GM18526 (cell line): Measurements from ENCODE around the gene LAMA2.

Source experiments
- POLR2A ChIP-seq: IDR thresholded peaks from 3 replicates; pipeline ENCODE4 v1.6.1; 2011; ENCODE audit not compliant: insufficient read length; ENCODE audit errors: extremely low read depth

Gene LAMA2

DNA sequence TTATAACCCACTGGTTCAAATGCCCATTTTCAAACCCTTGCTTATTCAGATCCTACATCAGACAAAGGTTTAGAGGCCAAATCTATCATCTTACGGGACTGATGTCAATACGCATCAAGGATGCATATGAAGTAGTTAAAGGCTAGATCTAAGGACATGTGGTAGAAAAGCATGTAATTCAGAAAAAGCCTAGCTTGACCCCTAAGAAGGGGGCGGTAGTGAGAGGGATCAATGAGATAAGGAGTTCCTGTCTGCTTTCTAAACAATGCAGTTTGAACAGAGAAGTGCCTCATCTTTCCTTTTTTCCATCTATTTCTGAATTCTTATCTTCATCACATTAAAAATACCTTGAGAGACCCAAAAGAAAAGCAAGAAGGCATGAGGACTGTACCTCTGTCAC, 589.3 kb downstream of the LAMA2 start:
- TF ChIP-seq POLR2A: no peak

DNA sequence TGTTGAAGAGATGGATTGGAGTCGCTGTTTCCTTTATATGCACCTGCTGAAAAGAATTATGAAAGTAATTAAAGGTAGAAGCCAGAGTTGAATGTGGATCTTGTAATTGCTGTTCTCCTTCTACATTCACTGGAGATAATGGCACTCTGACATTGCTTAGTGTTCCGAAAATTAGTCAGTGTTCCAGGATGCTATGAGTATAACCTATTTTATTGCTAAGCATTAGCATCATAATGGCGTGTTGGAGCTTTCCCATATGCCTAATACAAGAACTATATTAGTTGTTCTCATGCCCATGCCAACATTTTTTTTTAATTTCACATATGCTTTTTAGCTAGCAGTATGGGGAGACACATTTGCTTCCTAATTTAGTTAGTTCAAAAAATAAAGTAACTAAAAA, 590.6 kb downstream of the LAMA2 start:
- no peak for TF ChIP-seq POLR2A

- no peak for TF ChIP-seq POLR2A
Measured at GRCh38 chr6:129475477-129476247, 592.7 kb downstream of the LAMA2 start.

- TF ChIP-seq POLR2A: no peak
Measured at GRCh38 chr6:129476248-129476564, 593.3 kb downstream of the LAMA2 start.

DNA sequence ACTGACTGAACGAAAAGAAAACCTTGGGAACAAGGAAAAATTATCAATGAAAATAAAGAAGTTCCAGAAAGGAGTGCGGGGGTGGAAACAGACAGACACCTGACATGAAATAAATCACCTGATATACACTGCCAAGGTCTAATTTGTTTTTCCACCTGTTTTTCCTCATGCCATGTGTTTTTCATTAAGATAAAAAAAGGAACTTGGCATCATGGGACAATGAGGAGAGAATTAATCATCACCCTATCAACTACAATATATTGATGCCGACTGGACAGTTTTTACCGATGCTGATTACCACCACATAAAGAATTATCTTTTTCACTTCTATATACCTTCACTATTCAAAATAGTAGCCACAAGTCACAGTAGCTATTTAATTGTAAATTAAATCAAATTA, 593.9 kb downstream of the LAMA2 start:
- TF ChIP-seq POLR2A: no peak

GRCh38 chr6:129478379-129478778, 595.4 kb downstream of the LAMA2 start:
- no peak for TF ChIP-seq POLR2A

DNA sequence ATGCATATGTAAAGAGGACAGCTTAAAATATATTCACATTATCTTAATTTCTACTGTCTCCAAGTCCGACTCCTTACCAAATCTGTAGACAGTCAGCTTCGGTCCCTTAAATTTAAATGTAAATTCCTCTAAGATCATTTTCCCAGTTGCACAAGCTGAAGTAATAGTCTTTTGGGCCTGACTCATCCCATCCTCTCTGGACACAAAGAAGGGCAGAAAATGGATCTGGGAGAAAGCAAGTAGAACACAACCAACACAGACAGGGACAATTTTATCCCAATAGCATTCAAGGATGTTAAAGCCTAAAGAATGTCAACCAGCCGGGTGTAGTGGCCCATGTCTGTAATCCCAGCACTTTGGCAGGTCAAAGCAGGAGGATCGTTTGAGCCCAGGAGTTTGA, 598.8 kb downstream of the LAMA2 start:
- TF ChIP-seq POLR2A: no peak

GRCh38 chr6:129485746-129486145, 602.8 kb downstream of the LAMA2 start:
- no peak for TF ChIP-seq POLR2A

- TF ChIP-seq POLR2A: no peak
Measured at GRCh38 chr6:129486327-129486726, 603.4 kb downstream of the LAMA2 start.

DNA sequence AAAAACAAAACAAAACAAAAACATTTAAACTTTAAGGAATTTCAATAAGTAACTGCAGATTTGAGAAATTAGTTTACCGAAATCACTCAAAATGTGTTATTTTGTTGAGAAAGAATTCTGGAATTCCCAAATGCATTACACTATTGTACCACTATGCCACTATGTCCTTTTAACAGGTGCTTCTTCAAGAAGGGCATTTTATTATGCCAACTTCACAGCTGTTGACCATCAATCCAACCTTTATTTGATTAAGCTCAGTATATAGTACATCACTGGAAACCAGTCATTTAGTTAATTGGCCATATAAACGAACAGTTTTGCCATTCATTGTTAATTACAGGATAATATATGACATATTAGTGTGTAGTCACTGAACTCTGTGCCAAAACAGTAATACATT, 605.4 kb downstream of the LAMA2 start:
- TF ChIP-seq POLR2A: no peak

GRCh38 chr6:129489215-129489765, 606.4 kb downstream of the LAMA2 start:
- TF ChIP-seq POLR2A: no peak

DNA sequence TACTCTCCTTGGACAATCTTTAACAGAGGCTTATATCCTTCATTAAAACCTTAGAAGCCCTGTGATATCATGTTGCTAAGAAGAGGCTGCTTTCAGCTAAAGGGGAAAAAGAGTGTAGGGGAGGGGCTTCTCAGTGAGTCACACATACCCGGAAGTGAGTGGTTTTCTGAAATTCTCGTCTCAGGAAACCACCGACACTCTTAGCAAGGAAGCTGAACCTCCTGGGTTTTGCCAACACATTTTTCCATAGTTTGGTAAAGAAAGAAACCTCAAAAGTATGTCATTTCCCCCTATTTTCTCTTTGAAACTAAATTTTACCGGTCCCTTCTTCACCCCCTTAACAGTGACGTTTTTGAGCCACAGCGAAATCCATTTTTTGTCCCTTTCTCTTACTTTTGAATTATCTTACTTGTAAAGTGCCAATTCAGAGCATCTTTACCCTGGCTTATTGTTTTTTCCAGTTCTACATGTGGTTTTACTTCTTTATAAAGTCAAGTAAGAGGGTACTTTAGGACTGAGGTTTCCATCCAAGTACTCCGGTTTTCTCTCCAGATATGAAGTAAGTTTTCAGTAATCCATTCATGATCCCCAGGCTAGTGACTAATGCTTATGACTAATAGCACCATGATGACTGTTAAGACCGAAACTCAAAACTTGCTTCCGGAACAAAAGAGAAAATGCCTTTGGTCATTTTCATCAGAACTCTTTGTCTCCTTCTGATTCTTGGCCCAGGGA, 607.8 kb downstream of the LAMA2 start:
- TF ChIP-seq POLR2A: peak; percentile 22

GRCh38 chr6:129491436-129491835, 608.5 kb downstream of the LAMA2 start:
- TF ChIP-seq POLR2A: no peak

- TF ChIP-seq POLR2A: no peak
Measured at GRCh38 chr6:129492260-129492659, 609.3 kb downstream of the LAMA2 start.

DNA sequence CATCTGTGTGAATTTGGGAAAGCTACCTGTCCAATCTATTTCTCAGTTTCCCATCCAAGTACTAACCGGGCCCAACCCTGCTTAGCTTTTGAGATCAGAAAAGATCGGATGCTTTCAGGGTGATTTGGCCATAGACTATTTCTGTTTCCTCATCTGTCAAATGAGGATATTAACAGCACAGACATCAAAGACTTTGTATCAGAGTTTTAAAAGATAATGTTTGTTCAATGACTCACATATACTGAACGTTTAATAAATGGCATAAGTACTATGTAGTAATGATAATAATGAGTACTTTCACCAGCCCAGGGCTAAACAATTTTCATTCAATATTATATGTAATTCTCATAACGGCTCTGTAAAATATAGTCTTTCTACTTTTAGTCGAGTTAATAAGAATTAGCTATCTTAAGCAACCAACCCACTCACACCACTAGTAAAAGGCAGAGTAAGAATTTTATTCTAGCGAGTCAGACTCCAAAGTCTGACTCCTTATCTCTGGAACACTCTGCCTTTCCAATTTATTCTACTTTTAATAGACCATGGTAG, 610.5 kb downstream of the LAMA2 start:
- TF ChIP-seq POLR2A: no peak

DNA sequence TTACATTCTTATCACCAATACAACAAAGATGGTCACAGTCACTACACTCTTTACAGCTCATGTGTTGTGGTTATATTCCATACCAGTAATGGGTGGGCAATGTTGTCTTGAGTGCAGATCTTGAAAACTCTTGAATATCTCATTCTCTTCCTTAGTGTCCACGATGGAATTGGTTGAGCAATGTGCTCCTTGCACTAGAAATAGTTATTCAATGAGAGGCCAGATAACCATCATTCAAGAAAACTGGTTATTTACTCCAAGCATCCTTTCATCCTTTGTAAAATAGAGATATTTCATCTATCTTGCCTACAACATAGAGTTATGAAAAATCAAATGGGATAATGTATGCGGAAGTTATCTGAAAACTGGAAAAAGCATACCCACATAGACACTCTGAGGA, 611.2 kb downstream of the LAMA2 start:
- TF ChIP-seq POLR2A: no peak
